ENCODE measurements around the gene TRAFD1. TPM values are rescaled to one million over a fixed set of nuclear protein-coding genes. Genes with fewer than 3 reads are reported as not detected.

Gene TRAFD1
- polyA plus RNA-seq, 1 donor, result 21.2 TPM

- DNase-seq, result no peak
Observed at GRCh38 chr12:112160611-112161010, 35.3 kb downstream of the TRAFD1 start.

- no peak for DNase-seq
Observed at GRCh38 chr12:112161711-112162110, 36.4 kb downstream of the TRAFD1 start.

GRCh38 chr12:112162241-112162790 lies 37.0 kb downstream of the TRAFD1 start:
- no peak for DNase-seq

GRCh38 chr12:112163056-112163455 lies 37.7 kb downstream of the TRAFD1 start:
- no peak for DNase-seq

- DNase-seq, result no peak
Observed at GRCh38 chr12:112163471-112163991, 38.2 kb downstream of the TRAFD1 start.

- no peak for DNase-seq
Observed at GRCh38 chr12:112164011-112164660, 38.8 kb downstream of the TRAFD1 start.

GRCh38 chr12:112165624-112166023 lies 40.3 kb downstream of the TRAFD1 start:
- DNase-seq, result no peak

- DNase-seq, result no peak
Observed at GRCh38 chr12:112166051-112167015, 41.0 kb downstream of the TRAFD1 start.

GRCh38 chr12:112167031-112167461 lies 41.7 kb downstream of the TRAFD1 start:
- no peak for DNase-seq

- DNase-seq, result no peak
Observed at GRCh38 chr12:112167718-112168525, 42.6 kb downstream of the TRAFD1 start.

GRCh38 chr12:112168561-112168971 lies 43.2 kb downstream of the TRAFD1 start:
- no peak for DNase-seq

- no peak for DNase-seq
Observed at GRCh38 chr12:112169161-112169872, 44.0 kb downstream of the TRAFD1 start.

- DNase-seq, result no peak
Observed at GRCh38 chr12:112169966-112170365, 44.6 kb downstream of the TRAFD1 start.

- no peak for DNase-seq
Observed at GRCh38 chr12:112170376-112170775, 45.0 kb downstream of the TRAFD1 start.

GRCh38 chr12:112170971-112171596 lies 45.7 kb downstream of the TRAFD1 start:
- DNase-seq, result no peak

- no peak for DNase-seq
Observed at GRCh38 chr12:112172556-112173324, 47.4 kb downstream of the TRAFD1 start.

- DNase-seq, result no peak
Observed at GRCh38 chr12:112175361-112176155, 50.2 kb downstream of the TRAFD1 start.

- no peak for DNase-seq
Observed at GRCh38 chr12:112176321-112177010, 51.1 kb downstream of the TRAFD1 start.

GRCh38 chr12:112178796-112179195 lies 53.4 kb downstream of the TRAFD1 start:
- no peak for DNase-seq
